H1 (cell line): ENCODE measurements around the gene LTA4H. TPM values are rescaled to one million over a fixed set of nuclear protein-coding genes. Genes with fewer than 3 reads are reported as not detected.

ENCODE experiments used
- CHD7 ChIP-seq: fragments of 300-600 bp; sonication (generic); IDR thresholded peaks from 2 replicates; pipeline ENCODE4 v1.7.1; 2012; ENCODE audit warnings: low read length, moderate library complexity, mild to moderate bottlenecking, inconsistent platforms; ENCODE audit not compliant: insufficient replicate concordance
- CTCF ChIP-seq, 3 experiments: IDR thresholded peaks; 1 replicate in 2 of 3; 2 replicates in 1 of 3; pipeline versions ENCODE4 v1.5.1 to v1.6.1; 2011; ENCODE audit warnings: low read length in 3 of 3, mild to moderate bottlenecking in 3 of 3, inconsistent platforms in 2 of 3, low read depth in 1 of 3, moderate library complexity in 1 of 3; ENCODE audit not compliant: insufficient read depth in 1 of 3; ENCODE audit errors: control extremely low read depth in 1 of 3
- KDM1A ChIP-seq: fragments of 200-600, 300-600 bp; sonication (generic); IDR thresholded peaks from 2 replicates; pipeline ENCODE4 v1.7.1; 2016; ENCODE audit warnings: mild to moderate bottlenecking, low read length, borderline replicate concordance
- KDM5A ChIP-seq: fragments of 200-600 bp; IDR thresholded peaks from 2 replicates; pipeline ENCODE4 v1.7.1; 2012; ENCODE audit warnings: mild to moderate bottlenecking, low read length, inconsistent platforms, mixed read lengths
- SRF ChIP-seq: IDR thresholded peaks from 2 replicates; pipeline ENCODE4 v1.6.1; 2011; ENCODE audit warnings: mild to moderate bottlenecking, low read depth, low read length, moderate library complexity
- polyA plus RNA-seq, 7 experiments: library from polyadenylated mRNA; depleted of rRNA in 3 of 7; stranded (reverse) in 5 of 7; unstranded in 2 of 7; fragments of >200 nt in 5 of 7; fragments of 200-250 nt in 2 of 7; gene quantifications; 1 replicate in 5 of 7; 2 replicates in 1 of 7; 4 replicates in 1 of 7; pipeline versions ENCODE4 v1.2.1 to v1.2.3, GENCODE V29; 2011 to 2013; ENCODE audit warnings: missing spikeins in 2 of 7, mixed read lengths in 2 of 7
- total RNA-seq: library from RNA; stranded (reverse); fragmentation: NEBNext Ultra II Directional; extraction: Animal tissue kit (Norgen Biotek cat#: 25700); gene quantifications from 2 replicates; pipeline ENCODE4 v1.2.1, GENCODE V29; 2021

Gene LTA4H
- total and polyA plus RNA-seq, 2 of the 8 experiments (the other 6 are each of a cell fraction or from before 2014, with no cell fraction given) = 106 to 167 TPM

DNA sequence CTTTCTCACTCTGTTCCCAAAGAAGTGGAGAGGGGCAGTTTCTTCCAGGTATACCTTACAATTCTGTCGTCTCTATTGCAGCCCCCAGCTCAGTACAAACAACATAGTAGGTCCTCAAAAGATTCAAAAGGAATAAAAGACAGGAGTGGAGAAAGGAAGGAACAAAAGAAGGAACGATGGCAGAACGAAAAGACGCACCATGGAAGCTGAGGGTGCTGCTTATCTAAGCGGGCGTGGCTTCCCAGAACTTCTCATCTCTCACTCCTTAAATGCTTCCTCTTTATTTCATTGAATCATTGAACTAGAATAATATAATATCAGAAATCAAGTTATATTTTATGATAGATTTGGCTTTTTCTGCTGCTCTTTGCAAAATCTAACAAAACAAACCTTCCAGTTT, 13.7 kb upstream of the LTA4H start (continued):
- TF ChIP-seq KDM5A (no peak), CHD7 (no peak), CTCF (IDR thresholded peaks at IDR 0.05; ENCODE audit: control extremely low read depth in 1 of 3, insufficient read depth in 1 of 3, low read depth in 1 of 3, low read length in 3 of 3) (no peak), KDM1A (no peak), SRF (no peak)
